ENCODE data around the gene NAPSA.
A peak's percentile ranks its signal among the peaks of the same experiment; 100 is the strongest.

The NAPSA gene

GRCh38 chr19:50383852-50384684, 18.6 kb upstream of the NAPSA start, which contains the start of gene POLD1:
POLD1 (plus strand) TSS chr19:50384347; CDS start chr19:50398852, 14,505 bp downstream.
- TF ChIP-seq TEAD4 (IDR thresholded peaks at IDR 0.05), result peak; percentile 53; the same call in 1 of the 2 replicates
- peak; percentile 39; the same call in 1 of the 2 replicates for TF ChIP-seq USF1 (IDR thresholded peaks at IDR 0.05)
- TF ChIP-seq TAF1 (IDR thresholded peaks at IDR 0.05; ENCODE audit: low read depth), result no peak
- no peak for TF ChIP-seq NFIC (IDR thresholded peaks at IDR 0.05)
- no peak for TF ChIP-seq FOXM1 (IDR thresholded peaks at IDR 0.05; ENCODE audit: borderline replicate concordance, low read depth)
- peak; percentile 33; the same call in 1 of the 2 replicates for TF ChIP-seq CREB1 (IDR thresholded peaks at IDR 0.05; ENCODE audit: low read depth)
- no peak for TF ChIP-seq REST (IDR thresholded peaks at IDR 0.05; ENCODE audit: low read depth)
- TF ChIP-seq TCF12 (IDR thresholded peaks at IDR 0.05; ENCODE audit: low read depth), result no peak; the same call in 1 of the 2 replicates
- TF ChIP-seq YY1 (IDR thresholded peaks at IDR 0.05; ENCODE audit: low read depth), result peak; percentile 31; the same call in 1 of the 2 replicates
- peak; percentile 93 for TF ChIP-seq MAX (IDR thresholded peaks at IDR 0.05)
- TF ChIP-seq RAD21 (IDR thresholded peaks at IDR 0.05; ENCODE audit: low read depth), result no peak
- peak; percentile 68; the same call in 1 of the 2 replicates for TF ChIP-seq EGR1 (IDR thresholded peaks at IDR 0.05)
- TF ChIP-seq ZBTB7A (IDR thresholded peaks at IDR 0.05; ENCODE audit: low read depth), result no peak; the same call in 1 of the 2 replicates
- TF ChIP-seq CEBPB (IDR thresholded peaks at IDR 0.05), result no peak
- 0 out of 2 replicates have a peak, but pooled peaks have one; percentile 9 for TF ChIP-seq EP300 (IDR thresholded peaks at IDR 0.05; ENCODE audit: borderline replicate concordance)

- no peak for TF ChIP-seq RAD21 (IDR thresholded peaks at IDR 0.05; ENCODE audit: low read depth)
- TF ChIP-seq MAX (IDR thresholded peaks at IDR 0.05), result no peak
- TF ChIP-seq YY1 (IDR thresholded peaks at IDR 0.05; ENCODE audit: low read depth), result no peak
- no peak for TF ChIP-seq EP300 (IDR thresholded peaks at IDR 0.05; ENCODE audit: borderline replicate concordance)
- no peak for TF ChIP-seq TCF12 (IDR thresholded peaks at IDR 0.05; ENCODE audit: low read depth)
- no peak for TF ChIP-seq TAF1 (IDR thresholded peaks at IDR 0.05; ENCODE audit: low read depth)
- TF ChIP-seq CEBPB (IDR thresholded peaks at IDR 0.05), result no peak
- TF ChIP-seq TEAD4 (IDR thresholded peaks at IDR 0.05), result no peak
These were observed 17.8 kb upstream of the NAPSA start for GRCh38 chr19:50383001-50383851.

- TF ChIP-seq REST (IDR thresholded peaks at IDR 0.05; ENCODE audit: low read depth) (no peak), TAF1 (IDR thresholded peaks at IDR 0.05; ENCODE audit: low read depth) (no peak), TCF12 (IDR thresholded peaks at IDR 0.05; ENCODE audit: low read depth) (no peak), EP300 (IDR thresholded peaks at IDR 0.05; ENCODE audit: borderline replicate concordance) (no peak), ZBTB7A (IDR thresholded peaks at IDR 0.05; ENCODE audit: low read depth) (no peak)
These were observed 16.7 kb upstream of the NAPSA start for GRCh38 chr19:50381881-50382729.

GRCh38 chr19:50380751-50381151, 15.3 kb upstream of the NAPSA start:
- TF ChIP-seq NFIC (IDR thresholded peaks at IDR 0.05) (no peak), CEBPB (IDR thresholded peaks at IDR 0.05) (no peak), TEAD4 (IDR thresholded peaks at IDR 0.05) (no peak)

- TF ChIP-seq USF1 (IDR thresholded peaks at IDR 0.05) (no peak), TCF12 (IDR thresholded peaks at IDR 0.05; ENCODE audit: low read depth) (no peak), TEAD4 (IDR thresholded peaks at IDR 0.05) (no peak), MAX (IDR thresholded peaks at IDR 0.05) (no peak), CREB1 (IDR thresholded peaks at IDR 0.05; ENCODE audit: low read depth) (no peak), ZBTB7A (IDR thresholded peaks at IDR 0.05; ENCODE audit: low read depth) (no peak), YY1 (IDR thresholded peaks at IDR 0.05; ENCODE audit: low read depth) (no peak), FOXM1 (IDR thresholded peaks at IDR 0.05; ENCODE audit: borderline replicate concordance, low read depth) (no peak), NFIC (IDR thresholded peaks at IDR 0.05) (no peak), RAD21 (IDR thresholded peaks at IDR 0.05; ENCODE audit: low read depth) (no peak), CEBPB (IDR thresholded peaks at IDR 0.05) (no peak), EP300 (IDR thresholded peaks at IDR 0.05; ENCODE audit: borderline replicate concordance) (no peak), EGR1 (IDR thresholded peaks at IDR 0.05) (no peak), REST (IDR thresholded peaks at IDR 0.05; ENCODE audit: low read depth) (no peak), TAF1 (IDR thresholded peaks at IDR 0.05; ENCODE audit: low read depth) (no peak)
These were observed 14.7 kb upstream of the NAPSA start for GRCh38 chr19:50380137-50380536.

Data from Ishikawa (cell line).